Measurements from ENCODE around the gene IL20. TPM values are rescaled to one million over a fixed set of nuclear protein-coding genes. Genes with fewer than 3 reads are reported as not detected.

The IL20 gene
- polyA plus RNA-seq, 1 donor (not counting 4 experiments of a cell fraction or from before 2014, with no cell fraction given): 4.7 TPM

DNA sequence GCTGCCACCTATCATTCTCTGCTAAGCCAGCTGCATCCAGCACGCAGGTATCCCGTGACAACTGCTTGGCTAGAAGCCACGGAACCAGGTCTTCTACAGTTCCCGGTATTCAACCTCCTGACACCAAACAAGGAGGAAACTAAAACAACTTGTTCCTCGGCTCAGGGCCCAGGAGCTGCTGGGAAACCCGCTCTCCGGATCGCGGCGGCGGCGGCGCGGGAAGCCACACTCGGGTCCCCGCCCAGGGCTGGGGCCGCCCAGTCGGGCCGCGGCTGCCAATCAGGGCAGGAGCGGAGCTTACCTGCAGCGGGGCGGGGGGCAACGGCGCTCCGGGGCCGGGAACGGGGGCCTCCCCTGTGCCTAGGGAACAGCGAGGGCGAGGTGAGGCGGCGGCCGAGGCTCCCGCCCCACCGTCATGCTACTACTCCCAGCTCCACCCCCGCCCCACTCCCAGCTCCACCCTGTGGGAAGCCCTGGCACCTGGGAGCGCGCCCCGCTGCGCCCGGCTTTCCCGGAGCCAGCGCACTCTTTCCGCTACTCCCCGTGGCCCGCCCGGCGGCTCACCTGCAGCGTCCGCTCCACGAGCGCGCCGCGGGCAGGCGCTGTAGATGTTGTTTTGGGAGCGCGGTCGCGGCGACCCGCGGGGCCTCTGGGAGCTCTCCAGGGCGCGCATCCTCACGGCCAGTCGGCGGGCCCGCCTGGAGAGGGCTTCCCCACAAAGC is 43.9 kb downstream of the IL20 start:
- Histone ChIP-seq H3K27me3 (ENCODE audit: control insufficient read depth, extremely low read depth, insufficient read depth, low read length) (no peaks in the 10 kb centered on the region), H4K20me1 (ENCODE audit: control insufficient read depth, extremely low read depth, insufficient read depth, low read length) (no peaks in the 10 kb centered on the region), H3K9ac (ENCODE audit: control insufficient read depth, extremely low read depth, insufficient read depth, low read length) (peak overlapping the region; percentile 82), H3K4me2 (ENCODE audit: control insufficient read depth, extremely low read depth, insufficient read depth, low read depth, low read length) (peak overlapping the region; percentile 91), H3K9me1 (ENCODE audit: control insufficient read depth, extremely low read depth, insufficient read depth, low read length) (no peaks in the 10 kb centered on the region), H3K4me3 (ENCODE audit: control insufficient read depth in 2 of 3, extremely low read depth in 1 of 3, insufficient read depth in 2 of 3, low read depth in 1 of 3, low read length in 3 of 3) (peak overlapping the region; percentile 43 to 75 (median 68)), H3K79me2 (ENCODE audit: control insufficient read depth, insufficient read depth, low read length) (peaks cover 5% of the 10 kb centered on the region), H2AFZ (ENCODE audit: control insufficient read depth, low read length) (peak overlapping the region; percentile 44), H3K36me3 (ENCODE audit: control insufficient read depth in 2 of 2, extremely low read depth in 1 of 2, insufficient read depth in 2 of 2, low read length in 2 of 2) (peaks cover 0 to 13% of the 10 kb centered on the region in 2 experiments), H3K4me1 (ENCODE audit: control insufficient read depth, extremely low read depth, insufficient read depth, low read length) (peaks cover 53% of the 10 kb centered on the region), H3K27ac (ENCODE audit: control insufficient read depth, insufficient read depth, low read length) (peak overlapping the region; percentile 93), H3K9me3 (ENCODE audit: control insufficient read depth, low read depth, low read length) (no peaks in the 10 kb centered on the region)
- FAIRE-seq (no peak), DNase-seq (ENCODE audit: low read depth, low spot score) (no peak)
- dilution Hi-C loops (cut with MboI; ENCODE audit: extremely low pct_ligation_motif_present, low sequenced_read_pairs): no loop called here
- no peak for TF ChIP-seq EZH2 (IDR thresholded peaks at IDR 0.05; ENCODE audit: low read length)
- TF ChIP-seq, protein P1, sequence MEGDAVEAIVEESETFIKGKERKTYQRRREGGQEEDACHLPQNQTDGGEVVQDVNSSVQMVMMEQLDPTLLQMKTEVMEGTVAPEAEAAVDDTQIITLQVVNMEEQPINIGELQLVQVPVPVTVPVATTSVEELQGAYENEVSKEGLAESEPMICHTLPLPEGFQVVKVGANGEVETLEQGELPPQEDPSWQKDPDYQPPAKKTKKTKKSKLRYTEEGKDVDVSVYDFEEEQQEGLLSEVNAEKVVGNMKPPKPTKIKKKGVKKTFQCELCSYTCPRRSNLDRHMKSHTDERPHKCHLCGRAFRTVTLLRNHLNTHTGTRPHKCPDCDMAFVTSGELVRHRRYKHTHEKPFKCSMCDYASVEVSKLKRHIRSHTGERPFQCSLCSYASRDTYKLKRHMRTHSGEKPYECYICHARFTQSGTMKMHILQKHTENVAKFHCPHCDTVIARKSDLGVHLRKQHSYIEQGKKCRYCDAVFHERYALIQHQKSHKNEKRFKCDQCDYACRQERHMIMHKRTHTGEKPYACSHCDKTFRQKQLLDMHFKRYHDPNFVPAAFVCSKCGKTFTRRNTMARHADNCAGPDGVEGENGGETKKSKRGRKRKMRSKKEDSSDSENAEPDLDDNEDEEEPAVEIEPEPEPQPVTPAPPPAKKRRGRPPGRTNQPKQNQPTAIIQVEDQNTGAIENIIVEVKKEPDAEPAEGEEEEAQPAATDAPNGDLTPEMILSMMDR (optimal IDR thresholded peaks at IDR 0.05 in 1 of 3, IDR thresholded peaks at IDR 0.05 in 1 of 3, conservative IDR thresholded peaks at IDR 0.05 in 1 of 3; ENCODE audit: extremely low read depth in 1 of 3, insufficient read depth in 2 of 3, low read length in 3 of 3): peak in 2 of 3 experiments; percentile 7 to 28

- Histone ChIP-seq H3K9me3 (ENCODE audit: control insufficient read depth, low read depth, low read length) (no peaks in the 10 kb centered on the region), H3K27me3 (ENCODE audit: control insufficient read depth, extremely low read depth, insufficient read depth, low read length) (no peaks in the 10 kb centered on the region), H3K4me2 (ENCODE audit: control insufficient read depth, extremely low read depth, insufficient read depth, low read depth, low read length) (peak overlapping the region; percentile 91), H3K36me3 (ENCODE audit: control insufficient read depth in 2 of 2, extremely low read depth in 1 of 2, insufficient read depth in 2 of 2, low read length in 2 of 2) (peaks cover 0 to 7% of the 10 kb centered on the region in 2 experiments), H3K9me1 (ENCODE audit: control insufficient read depth, extremely low read depth, insufficient read depth, low read length) (no peaks in the 10 kb centered on the region), H3K9ac (ENCODE audit: control insufficient read depth, extremely low read depth, insufficient read depth, low read length) (peak overlapping the region; percentile 82), H4K20me1 (ENCODE audit: control insufficient read depth, extremely low read depth, insufficient read depth, low read length) (no peaks in the 10 kb centered on the region), H3K4me3 (ENCODE audit: control insufficient read depth in 2 of 3, extremely low read depth in 1 of 3, insufficient read depth in 2 of 3, low read depth in 1 of 3, low read length in 3 of 3) (peak overlapping the region; percentile 43 to 75 (median 68)), H2AFZ (ENCODE audit: control insufficient read depth, low read length) (peak overlapping the region; percentile 44), H3K4me1 (ENCODE audit: control insufficient read depth, extremely low read depth, insufficient read depth, low read length) (peaks cover 47% of the 10 kb centered on the region), H3K27ac (ENCODE audit: control insufficient read depth, insufficient read depth, low read length) (peak overlapping the region; percentile 93), H3K79me2 (ENCODE audit: control insufficient read depth, insufficient read depth, low read length) (peaks cover 5% of the 10 kb centered on the region)
- TF ChIP-seq EZH2 (IDR thresholded peaks at IDR 0.05; ENCODE audit: low read length): no peak
- TF ChIP-seq, protein P1 (optimal IDR thresholded peaks at IDR 0.05 in 1 of 3, IDR thresholded peaks at IDR 0.05 in 1 of 3, conservative IDR thresholded peaks at IDR 0.05 in 1 of 3; ENCODE audit: extremely low read depth in 1 of 3, insufficient read depth in 2 of 3, low read length in 3 of 3): no peak
- no peak for FAIRE-seq
- dilution Hi-C loops (cut with MboI; ENCODE audit: extremely low pct_ligation_motif_present, low sequenced_read_pairs): no loop called here
- no peak for DNase-seq (ENCODE audit: low read depth, low spot score)
These were observed 44.5 kb downstream of the IL20 start for GRCh38 chr1:206909883-206910318.

Measured in keratinocyte (primary cell).